HepG2 (cell line): ENCODE data around the gene SHQ1. TPM values are rescaled to one million over a fixed set of nuclear protein-coding genes. Genes with fewer than 3 reads are reported as not detected.

Experiments used
- BRCA1 ChIP-seq: sonication (generic); formaldehyde crosslinking; IDR thresholded peaks from 2 replicates; pipeline ENCODE4 v1.4.0; 2020; ENCODE audit warnings: missing genetic modification reagents
- MBD4 ChIP-seq: IDR thresholded peaks from 2 replicates; pipeline ENCODE4 v1.6.1; 2012; ENCODE audit warnings: low read length, inconsistent platforms, borderline replicate concordance
- MEF2D ChIP-seq: sonication (generic); formaldehyde crosslinking; IDR thresholded peaks from 2 replicates; pipeline ENCODE4 v1.5.1; 2020; ENCODE audit warnings: mild to moderate bottlenecking, missing genetic modification reagents
- NCOR1 ChIP-seq: fragments of 200-600 bp; sonication (generic); IDR thresholded peaks from 2 replicates; pipeline ENCODE4 v1.7.0; 2017; ENCODE audit warnings: antibody characterized with exemption, low read length, borderline replicate concordance
- RFX5 ChIP-seq: IDR thresholded peaks from 2 replicates; pipeline ENCODE4 v1.6.1; 2011; ENCODE audit warnings: low read depth, low read length, improper control_type of control experiment
- SIN3A ChIP-seq: IDR thresholded peaks from 2 replicates; pipeline ENCODE4 v1.6.1; 2011; ENCODE audit warnings: low read depth, mild to moderate bottlenecking, control low read depth, low read length, borderline replicate concordance
- TGIF2 ChIP-seq: IDR thresholded peaks from 2 replicates; pipeline ENCODE4 v1.6.1; 2016; ENCODE audit warnings: control low read depth, missing compliant biosample characterization
- XBP1 ChIP-seq: sonication (generic); formaldehyde crosslinking; IDR thresholded peaks from 2 replicates; pipeline ENCODE4 v1.5.0; 2020; ENCODE audit warnings: missing genetic modification reagents
- ZNF10 ChIP-seq: sonication (generic); formaldehyde crosslinking; IDR thresholded peaks from 2 replicates; pipeline ENCODE4 v1.4.0; 2020; ENCODE audit warnings: mild to moderate bottlenecking, low read depth, missing genetic modification reagents, borderline replicate concordance
- ZNF260 ChIP-seq: sonication (generic); formaldehyde crosslinking; IDR thresholded peaks from 2 replicates; pipeline ENCODE4 v1.4.0; 2020; ENCODE audit warnings: missing genetic modification reagents, low read depth, mild to moderate bottlenecking, borderline replicate concordance
- ZNF335 ChIP-seq: sonication (generic); formaldehyde crosslinking; IDR thresholded peaks from 2 replicates; pipeline ENCODE4 v1.4.0; 2020; ENCODE audit warnings: missing genetic modification reagents
- ZNF354B ChIP-seq: sonication (generic); formaldehyde crosslinking; IDR thresholded peaks from 2 replicates; pipeline ENCODE4 v1.8.0; 2022; ENCODE audit warnings: mild to moderate bottlenecking, missing genetic modification reagents
- ZNF460 ChIP-seq: sonication (generic); formaldehyde crosslinking; IDR thresholded peaks from 2 replicates; pipeline ENCODE4 v1.5.1; 2020; ENCODE audit warnings: missing genetic modification reagents, mild to moderate bottlenecking, borderline replicate concordance
- polyA plus RNA-seq, 8 experiments: library from polyadenylated mRNA; depleted of rRNA in 3 of 8; stranded (reverse) in 7 of 8; unstranded in 1 of 8; fragments of >200 nt; fragmentation: Illumina TruSeq in 4 of 8; extraction: Trizol in 4 of 8; gene quantifications; 2 replicates each; pipeline versions ENCODE4 v1.2.1 to v1.2.3, GENCODE V29; 2011 to 2016; ENCODE audit warnings: low read depth in 4 of 8, missing spikeins in 1 of 8, mixed read lengths in 1 of 8; ENCODE audit not compliant: insufficient read depth in 1 of 8
- total RNA-seq, 5 experiments: library from RNA; depleted of rRNA; stranded (reverse); fragments of >200 nt; fragmentation: Illumina TruSeq; extraction: Trizol; gene quantifications; 2 replicates each; pipeline ENCODE4 v1.2.3, GENCODE V29; 2016; ENCODE audit warnings: low read depth in 1 of 5
- TF ChIP-seq, protein P1 (sequence below): fragments of 450-650 bp; IDR thresholded peaks from 2 replicates; pipeline ENCODE4 v1.6.1; 2017; ENCODE audit warnings: mild to moderate bottlenecking
- TF ChIP-seq, protein P2 (sequence below): sonication (generic); formaldehyde crosslinking; IDR thresholded peaks from 2 replicates; pipeline ENCODE4 v1.4.0; 2020; ENCODE audit warnings: missing genetic modification reagents, mild to moderate bottlenecking, borderline replicate concordance
- TF ChIP-seq, protein P3 (sequence below): sonication (generic); formaldehyde crosslinking; IDR thresholded peaks from 2 replicates; pipeline ENCODE4; 2020; ENCODE audit warnings: missing genetic modification reagents, mild to moderate bottlenecking, borderline replicate concordance
- TF ChIP-seq, protein P4 (sequence below): IDR thresholded peaks from 2 replicates; pipeline ENCODE4 v1.6.1; 2018; ENCODE audit warnings: missing genetic modification reagents, mild to moderate bottlenecking, missing compliant biosample characterization

Gene SHQ1
- total and polyA plus RNA-seq, 2 of the 13 experiments (the other 11 are each of a cell fraction or from before 2014, with no cell fraction given) = 5.5 to 20.3 TPM

DNA sequence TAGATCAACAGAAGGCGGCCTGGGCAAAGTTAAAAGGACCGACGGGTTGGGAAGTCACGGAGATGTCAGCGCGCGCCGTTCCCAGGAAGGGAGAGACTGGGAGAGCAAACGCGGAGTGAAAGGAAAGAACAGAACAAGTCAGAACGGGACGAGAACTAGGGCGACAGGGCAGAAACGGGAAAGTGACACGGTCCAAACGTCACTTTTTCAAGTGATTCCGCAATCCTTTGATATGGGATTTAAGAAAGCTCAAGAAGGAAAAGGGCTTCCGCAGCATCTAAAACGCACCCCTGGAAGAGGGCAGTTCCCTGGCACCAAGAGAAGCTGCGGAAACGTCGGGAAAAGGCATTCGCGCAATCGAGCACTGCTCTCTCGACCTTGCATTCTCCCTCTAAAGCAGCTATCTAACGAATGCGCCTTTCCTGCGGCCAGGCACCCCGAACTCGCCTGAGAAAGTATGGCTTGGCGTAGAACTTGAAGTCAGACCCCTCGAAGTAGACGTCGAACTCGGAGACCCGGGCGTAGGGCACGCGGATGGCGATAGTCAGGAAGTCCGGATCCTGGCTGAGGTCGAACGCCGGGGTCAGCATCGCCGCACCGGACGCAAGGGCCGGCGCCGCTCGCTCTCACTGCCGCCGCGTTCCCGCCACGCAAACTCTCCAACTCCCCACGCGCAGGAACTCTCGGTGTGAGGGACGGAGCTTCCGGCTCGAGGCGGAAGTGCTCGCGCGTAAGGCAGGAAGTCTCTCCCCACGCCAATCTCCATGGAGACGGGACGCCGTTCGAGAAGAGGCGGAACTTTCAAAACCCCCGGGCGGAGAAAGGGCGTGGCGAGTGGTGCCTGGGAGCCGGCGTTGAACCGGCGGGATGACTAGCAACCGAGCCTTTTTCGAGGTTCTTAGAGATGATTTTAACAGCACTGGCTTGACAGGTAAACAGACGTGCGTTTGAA lies at the start of gene SHQ1 (continued):
- TF ChIP-seq ZNF10 (CRISPR knock-in tag) (no peak), ZNF354B (CRISPR knock-in tag) (peak; percentile 71; the same call in 1 of the 2 replicates), NCOR1 (no peak), SIN3A (peak; percentile 100), BRCA1 (0 out of 2 replicates have a peak, but pooled peaks have one; percentile 76), ZNF460 (CRISPR knock-in tag) (no peak), RFX5 (0 out of 2 replicates have a peak, but pooled peaks have one; percentile 24), XBP1 (CRISPR knock-in tag) (no peak; the same call in 1 of the 2 replicates), ZNF335 (CRISPR knock-in tag) (0 out of 2 replicates have a peak, but pooled peaks have one; percentile 30), MEF2D (CRISPR knock-in tag) (peak; percentile 62), ZNF260 (CRISPR knock-in tag) (no peak), MBD4 (no peak), TGIF2 (no peak; the same call in 1 of the 2 replicates)
- TF ChIP-seq, protein P1, sequence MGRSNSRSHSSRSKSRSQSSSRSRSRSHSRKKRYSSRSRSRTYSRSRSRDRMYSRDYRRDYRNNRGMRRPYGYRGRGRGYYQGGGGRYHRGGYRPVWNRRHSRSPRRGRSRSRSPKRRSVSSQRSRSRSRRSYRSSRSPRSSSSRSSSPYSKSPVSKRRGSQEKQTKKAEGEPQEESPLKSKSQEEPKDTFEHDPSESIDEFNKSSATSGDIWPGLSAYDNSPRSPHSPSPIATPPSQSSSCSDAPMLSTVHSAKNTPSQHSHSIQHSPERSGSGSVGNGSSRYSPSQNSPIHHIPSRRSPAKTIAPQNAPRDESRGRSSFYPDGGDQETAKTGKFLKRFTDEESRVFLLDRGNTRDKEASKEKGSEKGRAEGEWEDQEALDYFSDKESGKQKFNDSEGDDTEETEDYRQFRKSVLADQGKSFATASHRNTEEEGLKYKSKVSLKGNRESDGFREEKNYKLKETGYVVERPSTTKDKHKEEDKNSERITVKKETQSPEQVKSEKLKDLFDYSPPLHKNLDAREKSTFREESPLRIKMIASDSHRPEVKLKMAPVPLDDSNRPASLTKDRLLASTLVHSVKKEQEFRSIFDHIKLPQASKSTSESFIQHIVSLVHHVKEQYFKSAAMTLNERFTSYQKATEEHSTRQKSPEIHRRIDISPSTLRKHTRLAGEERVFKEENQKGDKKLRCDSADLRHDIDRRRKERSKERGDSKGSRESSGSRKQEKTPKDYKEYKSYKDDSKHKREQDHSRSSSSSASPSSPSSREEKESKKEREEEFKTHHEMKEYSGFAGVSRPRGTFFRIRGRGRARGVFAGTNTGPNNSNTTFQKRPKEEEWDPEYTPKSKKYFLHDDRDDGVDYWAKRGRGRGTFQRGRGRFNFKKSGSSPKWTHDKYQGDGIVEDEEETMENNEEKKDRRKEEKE = no peak
- TF ChIP-seq, protein P2, sequence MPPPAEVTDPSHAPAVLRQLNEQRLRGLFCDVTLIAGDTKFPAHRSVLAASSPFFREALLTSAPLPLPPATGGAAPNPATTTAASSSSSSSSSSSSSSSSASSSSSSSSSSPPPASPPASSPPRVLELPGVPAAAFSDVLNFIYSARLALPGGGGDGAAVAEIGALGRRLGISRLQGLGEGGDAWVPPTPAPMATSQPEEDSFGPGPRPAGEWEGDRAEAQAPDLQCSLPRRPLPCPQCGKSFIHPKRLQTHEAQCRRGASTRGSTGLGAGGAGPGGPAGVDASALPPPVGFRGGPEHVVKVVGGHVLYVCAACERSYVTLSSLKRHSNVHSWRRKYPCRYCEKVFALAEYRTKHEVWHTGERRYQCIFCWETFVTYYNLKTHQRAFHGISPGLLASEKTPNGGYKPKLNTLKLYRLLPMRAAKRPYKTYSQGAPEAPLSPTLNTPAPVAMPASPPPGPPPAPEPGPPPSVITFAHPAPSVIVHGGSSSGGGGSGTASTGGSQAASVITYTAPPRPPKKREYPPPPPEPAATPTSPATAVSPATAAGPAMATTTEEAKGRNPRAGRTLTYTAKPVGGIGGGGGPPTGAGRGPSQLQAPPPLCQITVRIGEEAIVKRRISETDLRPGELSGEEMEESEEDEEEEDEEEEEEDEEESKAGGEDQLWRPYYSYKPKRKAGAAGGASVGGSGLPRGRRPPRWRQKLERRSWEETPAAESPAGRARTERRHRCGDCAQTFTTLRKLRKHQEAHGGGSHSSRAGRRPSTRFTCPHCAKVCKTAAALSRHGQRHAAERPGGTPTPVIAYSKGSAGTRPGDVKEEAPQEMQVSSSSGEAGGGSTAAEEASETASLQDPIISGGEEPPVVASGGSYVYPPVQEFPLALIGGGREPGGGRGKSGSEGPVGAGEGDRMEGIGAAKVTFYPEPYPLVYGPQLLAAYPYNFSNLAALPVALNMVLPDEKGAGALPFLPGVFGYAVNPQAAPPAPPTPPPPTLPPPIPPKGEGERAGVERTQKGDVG (CRISPR knock-in tag) = peak; percentile 67; the same call in 1 of the 2 replicates
- TF ChIP-seq, protein P3, sequence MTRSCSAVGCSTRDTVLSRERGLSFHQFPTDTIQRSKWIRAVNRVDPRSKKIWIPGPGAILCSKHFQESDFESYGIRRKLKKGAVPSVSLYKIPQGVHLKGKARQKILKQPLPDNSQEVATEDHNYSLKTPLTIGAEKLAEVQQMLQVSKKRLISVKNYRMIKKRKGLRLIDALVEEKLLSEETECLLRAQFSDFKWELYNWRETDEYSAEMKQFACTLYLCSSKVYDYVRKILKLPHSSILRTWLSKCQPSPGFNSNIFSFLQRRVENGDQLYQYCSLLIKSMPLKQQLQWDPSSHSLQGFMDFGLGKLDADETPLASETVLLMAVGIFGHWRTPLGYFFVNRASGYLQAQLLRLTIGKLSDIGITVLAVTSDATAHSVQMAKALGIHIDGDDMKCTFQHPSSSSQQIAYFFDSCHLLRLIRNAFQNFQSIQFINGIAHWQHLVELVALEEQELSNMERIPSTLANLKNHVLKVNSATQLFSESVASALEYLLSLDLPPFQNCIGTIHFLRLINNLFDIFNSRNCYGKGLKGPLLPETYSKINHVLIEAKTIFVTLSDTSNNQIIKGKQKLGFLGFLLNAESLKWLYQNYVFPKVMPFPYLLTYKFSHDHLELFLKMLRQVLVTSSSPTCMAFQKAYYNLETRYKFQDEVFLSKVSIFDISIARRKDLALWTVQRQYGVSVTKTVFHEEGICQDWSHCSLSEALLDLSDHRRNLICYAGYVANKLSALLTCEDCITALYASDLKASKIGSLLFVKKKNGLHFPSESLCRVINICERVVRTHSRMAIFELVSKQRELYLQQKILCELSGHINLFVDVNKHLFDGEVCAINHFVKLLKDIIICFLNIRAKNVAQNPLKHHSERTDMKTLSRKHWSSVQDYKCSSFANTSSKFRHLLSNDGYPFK (CRISPR knock-in tag) = peak; percentile 89; the same call in 1 of the 2 replicates
- TF ChIP-seq, protein P4, sequence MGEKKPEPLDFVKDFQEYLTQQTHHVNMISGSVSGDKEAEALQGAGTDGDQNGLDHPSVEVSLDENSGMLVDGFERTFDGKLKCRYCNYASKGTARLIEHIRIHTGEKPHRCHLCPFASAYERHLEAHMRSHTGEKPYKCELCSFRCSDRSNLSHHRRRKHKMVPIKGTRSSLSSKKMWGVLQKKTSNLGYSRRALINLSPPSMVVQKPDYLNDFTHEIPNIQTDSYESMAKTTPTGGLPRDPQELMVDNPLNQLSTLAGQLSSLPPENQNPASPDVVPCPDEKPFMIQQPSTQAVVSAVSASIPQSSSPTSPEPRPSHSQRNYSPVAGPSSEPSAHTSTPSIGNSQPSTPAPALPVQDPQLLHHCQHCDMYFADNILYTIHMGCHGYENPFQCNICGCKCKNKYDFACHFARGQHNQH (CRISPR knock-in tag) = peak; percentile 82
